Activated CD8-positive, alpha-beta memory T cell treated with anti-CD3 and anti-CD28 coated beads, Interleukin-2, amount 50 U/mL, for 1 hour (primary cell): ENCODE results near the gene CRHR1.

ENCODE experiments used
- DNase-seq: peaks from one replicate; pipeline ENCODE4 v3.0.0-alpha.2; 2020; ENCODE audit errors: extremely low read depth

The CRHR1 gene

DNA sequence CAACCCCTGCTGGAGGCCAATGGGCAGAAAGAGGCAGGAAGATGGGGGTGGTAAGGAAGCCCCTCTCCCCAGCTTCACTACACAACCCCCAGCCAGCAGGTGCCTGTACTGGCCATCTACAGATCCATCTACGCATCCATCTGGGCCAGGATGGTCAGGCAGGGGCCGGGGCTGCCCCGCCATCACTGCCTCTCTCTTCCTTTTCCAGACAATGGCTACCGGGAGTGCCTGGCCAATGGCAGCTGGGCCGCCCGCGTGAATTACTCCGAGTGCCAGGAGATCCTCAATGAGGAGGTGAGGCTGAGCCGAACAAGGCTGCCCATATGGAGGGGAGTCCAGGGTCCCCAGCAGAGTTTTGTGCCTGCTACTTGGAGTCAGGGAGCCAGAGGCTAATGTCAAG is 37.0 kb downstream of the CRHR1 start:
- no peak for DNase-seq

DNA sequence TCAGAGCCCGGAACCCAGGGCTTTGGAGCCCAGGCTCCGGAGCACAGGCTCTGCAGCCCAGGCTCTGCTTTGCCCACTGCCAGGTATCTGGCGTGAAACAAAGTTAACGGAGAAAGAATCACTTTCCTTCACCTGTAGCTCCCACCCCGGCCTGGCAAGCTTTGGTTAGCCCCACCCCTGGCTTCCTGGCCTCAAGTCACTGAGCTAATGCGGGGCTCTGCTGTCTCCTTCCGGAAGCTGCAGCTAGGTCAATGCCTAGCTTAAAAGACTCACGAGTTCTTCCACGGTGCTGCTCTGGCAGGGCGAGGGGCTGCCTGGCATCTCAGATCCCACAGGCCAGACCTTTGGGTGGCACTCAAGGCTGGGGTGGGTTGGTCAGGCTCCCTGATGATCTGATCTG is 39.5 kb downstream of the CRHR1 start:
- no peak for DNase-seq

DNA sequence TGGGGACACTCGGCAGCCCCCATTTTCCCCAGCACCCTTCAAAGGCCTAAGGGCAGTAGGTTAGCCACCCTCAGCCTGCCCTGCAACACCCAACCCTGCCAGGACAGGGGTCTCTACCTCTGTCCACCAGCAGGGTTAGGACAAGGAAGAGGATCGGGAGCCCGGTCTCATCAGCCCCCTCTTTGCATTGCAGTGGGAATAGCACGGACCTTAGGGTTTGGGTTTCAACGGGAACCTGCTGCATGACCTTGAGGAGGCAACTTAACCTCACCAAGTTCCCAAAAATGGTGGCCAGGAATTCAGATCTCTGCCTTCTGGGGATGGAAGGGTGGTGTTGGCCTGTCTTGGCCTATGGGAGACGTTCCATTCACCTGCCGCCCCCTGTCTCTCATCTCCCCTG is 40.4 kb downstream of the CRHR1 start:
- DNase-seq = no peak

- DNase-seq = no peak
Measured at GRCh38 chr17:45824901-45825492, 40.9 kb downstream of the CRHR1 start.

DNA sequence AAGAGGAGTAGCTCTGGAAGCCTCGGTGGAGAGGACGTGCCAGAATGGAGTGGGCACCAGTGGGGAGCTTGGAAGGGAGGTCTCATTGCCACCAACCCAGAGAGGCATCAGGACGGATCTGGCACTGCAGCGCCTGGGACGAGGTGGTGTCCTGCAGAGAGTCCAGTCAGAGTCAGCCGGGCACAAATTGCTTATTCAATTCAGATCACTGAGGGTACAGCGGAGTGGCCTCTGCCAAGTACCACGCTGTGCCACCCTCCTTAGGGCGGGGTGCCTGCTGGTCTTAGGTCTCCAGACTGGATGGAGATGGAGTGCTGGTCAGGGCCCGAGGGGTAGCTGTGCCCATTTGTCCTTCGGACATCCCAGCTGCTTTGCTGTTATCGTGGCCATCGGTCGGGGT is 41.7 kb downstream of the CRHR1 start:
- no peak for DNase-seq

DNA sequence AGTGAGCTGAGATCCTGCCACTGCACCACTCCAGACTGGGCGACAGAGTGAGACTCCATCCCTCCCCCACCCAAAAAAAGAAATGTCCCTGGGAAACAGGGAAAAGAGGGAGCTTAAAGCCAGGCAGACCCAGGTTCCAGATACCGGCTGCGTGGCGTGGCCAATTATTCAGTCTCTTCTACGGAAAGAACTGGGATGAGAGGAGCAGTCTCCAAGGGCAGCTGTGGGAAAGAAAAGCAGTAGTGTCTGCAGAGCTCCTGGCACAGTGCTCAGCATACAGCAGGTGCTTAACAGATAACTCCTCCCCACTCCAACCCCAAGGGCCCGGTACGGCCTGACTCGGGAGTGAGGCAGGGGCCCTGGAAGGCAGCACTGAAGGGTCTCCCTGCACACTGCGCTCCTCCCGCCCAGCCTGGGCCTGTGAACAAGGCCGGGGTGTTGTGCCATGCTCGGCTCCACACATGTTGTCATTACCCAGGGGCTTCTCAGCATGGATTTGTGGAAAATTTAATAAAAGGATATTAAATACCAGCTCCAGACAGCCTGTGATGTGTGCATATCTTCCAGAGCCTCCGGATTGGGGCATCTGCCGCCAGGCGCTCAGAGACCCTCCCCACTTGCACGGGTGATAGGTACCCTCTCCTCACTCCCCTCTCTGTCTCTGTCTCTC is 42.9 kb downstream of the CRHR1 start:
- no peak for DNase-seq

DNA sequence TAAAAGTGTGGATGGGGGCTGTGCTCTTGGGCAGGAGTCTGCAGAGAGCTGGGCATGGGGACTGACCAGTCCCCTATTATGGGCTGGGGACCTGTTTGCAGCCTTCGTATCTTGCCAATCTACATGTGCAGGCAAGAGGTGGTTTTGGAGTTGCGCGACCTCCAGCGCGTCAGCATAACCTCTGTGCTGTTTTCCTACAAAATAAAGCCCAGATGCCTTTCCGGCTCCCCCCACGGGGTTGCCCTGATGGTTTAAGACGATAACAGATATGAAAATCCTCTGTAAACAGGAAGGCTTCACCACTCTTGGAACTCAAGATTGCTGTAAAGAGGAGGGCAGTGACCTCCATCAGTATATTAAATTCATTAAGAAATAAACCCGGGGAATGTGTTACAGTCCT is 44.1 kb downstream of the CRHR1 start:
- DNase-seq = no peak

GRCh38 chr17:45828582-45829133 is 44.5 kb downstream of the CRHR1 start:
- DNase-seq = no peak

DNA sequence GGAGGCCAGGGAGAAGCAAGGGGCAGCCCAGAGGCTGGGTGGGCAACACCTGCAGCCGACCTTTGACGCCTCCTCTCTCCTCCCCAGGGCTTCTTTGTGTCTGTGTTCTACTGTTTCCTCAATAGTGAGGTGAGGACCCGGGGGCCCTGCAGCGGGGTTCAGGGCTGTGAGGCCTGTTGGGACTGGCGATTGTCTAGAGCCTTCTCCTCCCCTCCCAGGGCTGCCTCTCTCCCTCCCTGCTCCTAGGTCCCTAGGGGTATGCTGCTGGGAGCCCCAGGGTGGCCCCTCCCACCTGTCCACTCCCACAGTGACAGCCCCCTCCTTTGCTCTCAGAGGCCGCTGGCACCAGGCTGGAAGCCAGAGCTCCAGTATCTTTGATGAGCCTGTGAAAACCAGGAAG is 49.8 kb downstream of the CRHR1 start:
- DNase-seq = no peak

- DNase-seq = no peak
Measured at GRCh38 chr17:45834471-45835396, 50.6 kb downstream of the CRHR1 start.

DNA sequence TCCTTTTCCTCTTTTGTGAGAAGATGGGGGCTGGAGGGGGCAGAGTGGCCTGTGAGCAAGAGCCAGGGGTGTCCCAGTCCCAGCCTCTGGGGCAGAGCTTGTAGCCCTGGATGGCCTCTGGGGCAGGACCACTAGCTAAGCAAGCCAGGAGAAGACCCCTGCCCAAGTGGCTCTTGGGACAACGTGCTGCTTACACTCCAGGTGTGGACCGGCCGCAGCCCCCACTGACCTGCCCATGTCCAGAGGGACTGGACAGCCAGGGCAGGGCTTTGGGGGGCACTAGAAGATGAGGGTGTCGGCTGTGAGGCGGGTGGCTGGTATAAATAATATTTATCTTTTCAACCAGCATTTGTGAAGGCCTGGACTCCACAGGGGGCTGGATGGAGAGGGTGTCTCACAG is 51.4 kb downstream of the CRHR1 start:
- no peak for DNase-seq

- DNase-seq = no peak
Measured at GRCh38 chr17:45836047-45837044, 52.2 kb downstream of the CRHR1 start.

- DNase-seq = no peak
Measured at GRCh38 chr17:45837187-45837586, 53.1 kb downstream of the CRHR1 start.

GRCh38 chr17:45837603-45838002 is 53.5 kb downstream of the CRHR1 start:
- no peak for DNase-seq

- DNase-seq = no peak
Measured at GRCh38 chr17:45838751-45839295, 54.7 kb downstream of the CRHR1 start.

DNA sequence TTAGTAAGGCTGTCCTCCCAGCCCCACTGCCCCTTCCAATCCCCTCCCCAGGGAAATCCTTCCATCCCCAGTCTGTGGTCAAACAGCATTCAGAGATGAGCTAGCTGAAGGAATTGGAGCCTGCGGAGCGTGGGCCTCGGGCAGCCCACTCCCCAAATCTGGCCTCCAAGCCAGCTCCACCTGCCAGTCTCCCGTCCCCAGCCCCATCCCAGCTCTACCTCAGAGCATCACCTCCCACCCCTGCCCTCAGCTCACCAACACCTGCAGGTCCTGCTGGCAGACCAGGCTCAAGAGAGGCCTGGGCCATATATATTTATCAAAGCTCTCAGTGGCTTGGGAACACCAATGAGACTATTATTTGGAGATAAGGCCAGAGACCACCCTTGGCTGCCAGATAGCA is 55.3 kb downstream of the CRHR1 start:
- DNase-seq = no peak

GRCh38 chr17:45841186-45841585 is 57.1 kb downstream of the CRHR1 start:
- no peak for DNase-seq

DNA sequence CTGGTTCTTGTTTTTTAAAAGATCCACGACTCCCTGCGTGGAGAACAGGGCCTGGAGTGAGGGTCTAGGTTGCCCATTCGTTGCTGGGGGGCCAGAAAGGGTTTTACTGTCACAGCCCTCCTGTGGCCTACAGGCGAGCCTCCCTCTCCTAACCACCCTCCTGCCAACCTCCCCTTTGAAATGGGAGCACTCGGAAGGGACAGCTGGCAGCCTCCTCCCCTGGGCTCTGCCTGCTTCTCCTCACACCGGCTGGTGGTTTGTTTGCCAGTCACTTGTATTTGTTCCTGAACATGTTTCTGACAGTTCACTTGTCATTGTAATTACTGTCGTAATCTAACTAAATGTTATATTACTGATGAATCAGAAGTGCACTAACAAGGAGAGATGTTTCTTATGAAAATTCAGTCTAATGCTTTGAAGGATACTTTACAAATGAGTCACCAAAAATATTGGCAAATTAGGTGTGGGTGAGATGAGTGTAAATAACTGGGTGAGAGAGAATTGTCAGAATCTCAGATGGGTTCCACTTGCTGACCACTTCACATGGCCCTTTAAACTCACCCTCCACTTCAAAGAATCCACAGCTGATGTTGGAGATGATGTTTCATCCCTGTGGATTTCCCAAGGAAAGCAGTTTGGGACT is 57.9 kb downstream of the CRHR1 start:
- DNase-seq = no peak

- DNase-seq = no peak
Measured at GRCh38 chr17:45843722-45844121, 59.6 kb downstream of the CRHR1 start.

DNA sequence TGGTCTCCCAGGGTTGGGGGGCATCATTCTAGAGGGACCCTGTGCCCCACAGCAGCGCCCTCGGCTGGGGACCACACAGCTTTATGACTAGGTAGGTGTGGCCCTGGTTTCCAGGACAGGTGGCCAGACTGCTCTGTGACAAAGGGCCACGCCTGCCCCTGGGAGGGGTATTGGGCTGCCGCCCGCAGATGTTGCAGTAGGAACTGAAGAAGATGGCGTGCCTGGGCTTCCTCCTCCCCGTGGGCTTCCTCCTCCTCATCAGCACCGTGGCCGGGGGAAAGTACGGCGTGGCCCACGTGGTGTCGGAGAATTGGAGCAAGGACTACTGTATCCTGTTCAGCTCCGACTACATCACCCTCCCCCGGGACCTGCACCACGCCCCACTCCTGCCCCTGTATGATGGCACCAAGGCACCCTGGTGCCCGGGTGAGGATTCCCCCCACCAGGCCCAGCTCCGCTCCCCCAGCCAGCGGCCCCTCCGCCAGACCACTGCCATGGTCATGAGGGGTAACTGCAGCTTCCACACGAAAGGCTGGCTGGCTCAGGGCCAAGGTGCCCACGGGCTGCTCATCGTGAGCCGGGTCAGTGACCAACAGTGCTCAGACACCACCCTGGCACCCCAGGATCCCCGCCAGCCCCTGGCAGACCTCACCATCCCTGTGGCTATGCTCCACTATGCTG is 60.7 kb downstream of the CRHR1 start, which contains the start of gene SPPL2C:
Gene SPPL2C, plus strand, starts transcription at position 187 of the 681 bp plus-strand sequence. Its CDS starts 26 bp downstream, at position 213.
- no peak for DNase-seq
